ENCODE data around the gene FLNB.

DNA sequence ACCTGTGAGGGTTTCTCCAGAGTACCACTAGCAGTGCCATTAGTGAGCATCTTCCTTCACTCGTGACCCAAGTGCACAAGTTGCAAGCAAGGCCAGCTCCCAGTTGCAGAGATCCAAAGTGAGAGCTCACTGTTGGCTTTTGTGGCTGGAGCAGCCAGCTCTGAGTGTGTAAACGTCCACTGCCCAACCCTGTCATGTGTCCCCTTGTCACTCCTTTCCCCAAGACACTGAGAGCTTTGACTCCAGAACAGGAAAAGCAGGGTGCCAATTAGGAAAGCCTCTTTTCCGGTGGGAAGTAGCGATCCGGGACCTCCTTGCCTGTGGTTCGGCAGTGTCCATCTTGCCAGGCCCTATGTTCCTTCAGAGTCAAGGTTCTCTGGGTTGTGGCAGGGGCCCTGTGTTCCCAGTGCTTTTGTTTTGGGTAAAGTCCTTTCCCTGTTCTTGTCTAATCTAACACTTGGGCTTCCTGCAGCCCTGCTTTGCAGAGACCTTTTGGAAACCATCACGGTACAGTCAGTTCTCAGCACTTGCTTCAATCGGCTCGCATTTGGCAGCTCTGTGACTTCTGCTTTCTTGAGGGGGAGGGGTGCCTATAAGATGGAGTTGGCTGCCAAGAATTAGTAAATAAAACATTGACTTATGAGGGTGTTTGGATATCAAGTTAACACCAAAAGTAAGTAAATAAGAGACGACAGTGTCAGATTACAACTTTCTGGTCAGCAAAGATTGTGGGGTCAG lies 112.0 kb downstream of the FLNB start:
- TF ChIP-seq, protein P1, sequence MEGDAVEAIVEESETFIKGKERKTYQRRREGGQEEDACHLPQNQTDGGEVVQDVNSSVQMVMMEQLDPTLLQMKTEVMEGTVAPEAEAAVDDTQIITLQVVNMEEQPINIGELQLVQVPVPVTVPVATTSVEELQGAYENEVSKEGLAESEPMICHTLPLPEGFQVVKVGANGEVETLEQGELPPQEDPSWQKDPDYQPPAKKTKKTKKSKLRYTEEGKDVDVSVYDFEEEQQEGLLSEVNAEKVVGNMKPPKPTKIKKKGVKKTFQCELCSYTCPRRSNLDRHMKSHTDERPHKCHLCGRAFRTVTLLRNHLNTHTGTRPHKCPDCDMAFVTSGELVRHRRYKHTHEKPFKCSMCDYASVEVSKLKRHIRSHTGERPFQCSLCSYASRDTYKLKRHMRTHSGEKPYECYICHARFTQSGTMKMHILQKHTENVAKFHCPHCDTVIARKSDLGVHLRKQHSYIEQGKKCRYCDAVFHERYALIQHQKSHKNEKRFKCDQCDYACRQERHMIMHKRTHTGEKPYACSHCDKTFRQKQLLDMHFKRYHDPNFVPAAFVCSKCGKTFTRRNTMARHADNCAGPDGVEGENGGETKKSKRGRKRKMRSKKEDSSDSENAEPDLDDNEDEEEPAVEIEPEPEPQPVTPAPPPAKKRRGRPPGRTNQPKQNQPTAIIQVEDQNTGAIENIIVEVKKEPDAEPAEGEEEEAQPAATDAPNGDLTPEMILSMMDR (IDR thresholded peaks at IDR 0.05): no peak
- TF ChIP-seq POLR2A (IDR thresholded peaks at IDR 0.05): no peak
- peak; percentile 79 for TF ChIP-seq POLR2AphosphoS5 (IDR thresholded peaks at IDR 0.05)

All from prostate gland (tissue), 2 donors.